ENCODE results near the gene ALAS1.

The ALAS1 gene

DNA sequence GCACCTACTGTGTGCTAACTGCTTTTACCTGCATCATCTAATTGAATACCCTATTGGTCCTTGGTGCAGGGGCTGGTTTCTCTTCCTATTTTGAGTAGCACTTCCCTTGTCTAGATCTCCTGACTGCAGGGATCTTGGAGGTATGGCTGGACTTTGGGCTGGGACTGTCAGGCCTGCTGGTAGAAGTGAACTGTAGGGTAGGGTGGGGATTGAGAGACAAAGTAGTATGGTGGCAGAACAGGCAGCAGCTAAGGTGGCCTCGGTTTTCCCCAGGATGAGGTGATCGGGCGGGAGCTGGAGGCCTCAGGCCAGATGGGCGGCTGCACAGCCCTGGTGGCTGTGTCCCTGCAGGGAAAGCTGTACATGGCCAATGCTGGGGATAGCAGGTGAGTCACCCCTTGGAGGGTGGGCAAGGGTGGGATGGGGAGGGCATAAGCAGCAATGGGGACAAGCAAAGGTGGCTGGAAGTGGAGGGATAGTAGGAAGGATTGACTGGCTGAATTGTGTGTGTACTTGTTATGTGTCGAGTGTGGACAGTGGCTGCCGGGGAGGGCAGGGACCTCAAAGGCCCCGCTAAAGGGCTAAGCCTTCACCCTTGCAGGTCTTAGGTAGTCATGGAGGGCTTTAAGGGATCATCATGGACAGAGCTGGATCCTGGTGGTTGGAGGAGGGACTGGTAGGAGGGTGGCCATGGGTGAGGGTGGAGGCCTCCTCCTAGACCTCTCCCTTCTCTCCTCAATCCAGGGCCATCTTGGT is 49.6 kb downstream of the ALAS1 start:
- no peaks in the 10 kb centered on the region for H3K9me3 ChIP-seq (ENCODE audit: control insufficient read depth, insufficient read depth, low read depth, low read length)
- CTCF ChIA-PET: interaction anchor here (0.6 to 2.2 kb wide), 4 partner anchors 11 to 138 kb away, joined by 3 to 8 read pairs (median 5); no protein-coding TSS in a partner anchor
- H3K27ac ChIP-seq (ENCODE audit: extremely low read depth, low read depth, low read length): no peak overlapping the region
- no peaks in the 10 kb centered on the region; the same call in 1 of the 2 replicates for H3K4me1 ChIP-seq (ENCODE audit: control insufficient read depth, insufficient read depth, low read length)
- POLR2A ChIA-PET: interaction anchor here (0.7 to 2.4 kb wide), 2 partner anchors 7 to 9 kb away, joined by 3 to 6 read pairs; no protein-coding TSS in a partner anchor
- peaks cover 5 to 44% of the 10 kb centered on the region in 2 experiments; a peak in 2 of 3 replicates for H3K36me3 ChIP-seq (ENCODE audit: control insufficient read depth in 2 of 2, insufficient read depth in 1 of 2, low read length in 2 of 2)
- H3K4me3 ChIP-seq (ENCODE audit: low read depth, low read length): no peak overlapping the region
- TF ChIP-seq REST (tag by site-specific recombination; IDR thresholded peaks at IDR 0.05) (no peak), ZNF398 (tag by site-specific recombination; IDR thresholded peaks at IDR 0.05) (0 out of 2 replicates have a peak, but pooled peaks have one; percentile 17)

DNA sequence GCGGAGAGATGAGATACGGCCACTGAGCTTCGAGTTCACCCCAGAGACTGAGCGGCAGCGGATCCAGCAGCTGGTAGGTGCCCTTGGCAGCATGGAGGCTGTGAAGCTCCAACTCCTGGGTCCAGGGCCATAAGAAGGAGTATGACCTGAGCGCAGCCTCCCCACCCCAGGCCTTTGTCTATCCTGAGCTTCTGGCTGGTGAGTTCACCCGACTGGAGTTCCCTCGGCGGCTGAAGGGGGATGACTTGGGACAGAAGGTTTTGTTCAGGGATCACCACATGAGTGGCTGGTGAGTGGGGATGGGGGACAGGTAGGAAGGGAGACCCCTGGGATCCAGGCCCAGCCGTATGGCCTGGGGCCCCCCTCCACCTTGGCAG is 50.2 kb downstream of the ALAS1 start:
- CTCF ChIA-PET: interaction anchor here (0.6 to 2.2 kb wide), 4 partner anchors 11 to 137 kb away, joined by 3 to 8 read pairs (median 5); no protein-coding TSS in a partner anchor
- H3K4me3 ChIP-seq (ENCODE audit: low read depth, low read length): no peak overlapping the region

More for the DNA sequence above, 50.2 kb downstream of the ALAS1 start:
- TF ChIP-seq ZBTB48 (tag by site-specific recombination; IDR thresholded peaks at IDR 0.05) (no peak), ZNF473 (tag by site-specific recombination; IDR thresholded peaks at IDR 0.05) (no peak), ZNF837 (tag by site-specific recombination; IDR thresholded peaks at IDR 0.05) (no peak), ZBTB1 (tag by site-specific recombination; IDR thresholded peaks at IDR 0.05) (no peak), ZSCAN30 (tag by site-specific recombination; IDR thresholded peaks at IDR 0.05) (no peak), KLF7 (tag by site-specific recombination; IDR thresholded peaks at IDR 0.05; ENCODE audit: borderline replicate concordance) (no peak), ZNF645 (tag by site-specific recombination; IDR thresholded peaks at IDR 0.05) (no peak), ZNF654 (tag by site-specific recombination; IDR thresholded peaks at IDR 0.05; ENCODE audit: low read depth) (no peak), ZNF768 (tag by site-specific recombination; IDR thresholded peaks at IDR 0.05) (no peak), ZBTB11 (tag by site-specific recombination; conservative IDR thresholded peaks at IDR 0.05; ENCODE audit: low read depth) (no peak)
- TF ChIP-seq, protein P1, sequence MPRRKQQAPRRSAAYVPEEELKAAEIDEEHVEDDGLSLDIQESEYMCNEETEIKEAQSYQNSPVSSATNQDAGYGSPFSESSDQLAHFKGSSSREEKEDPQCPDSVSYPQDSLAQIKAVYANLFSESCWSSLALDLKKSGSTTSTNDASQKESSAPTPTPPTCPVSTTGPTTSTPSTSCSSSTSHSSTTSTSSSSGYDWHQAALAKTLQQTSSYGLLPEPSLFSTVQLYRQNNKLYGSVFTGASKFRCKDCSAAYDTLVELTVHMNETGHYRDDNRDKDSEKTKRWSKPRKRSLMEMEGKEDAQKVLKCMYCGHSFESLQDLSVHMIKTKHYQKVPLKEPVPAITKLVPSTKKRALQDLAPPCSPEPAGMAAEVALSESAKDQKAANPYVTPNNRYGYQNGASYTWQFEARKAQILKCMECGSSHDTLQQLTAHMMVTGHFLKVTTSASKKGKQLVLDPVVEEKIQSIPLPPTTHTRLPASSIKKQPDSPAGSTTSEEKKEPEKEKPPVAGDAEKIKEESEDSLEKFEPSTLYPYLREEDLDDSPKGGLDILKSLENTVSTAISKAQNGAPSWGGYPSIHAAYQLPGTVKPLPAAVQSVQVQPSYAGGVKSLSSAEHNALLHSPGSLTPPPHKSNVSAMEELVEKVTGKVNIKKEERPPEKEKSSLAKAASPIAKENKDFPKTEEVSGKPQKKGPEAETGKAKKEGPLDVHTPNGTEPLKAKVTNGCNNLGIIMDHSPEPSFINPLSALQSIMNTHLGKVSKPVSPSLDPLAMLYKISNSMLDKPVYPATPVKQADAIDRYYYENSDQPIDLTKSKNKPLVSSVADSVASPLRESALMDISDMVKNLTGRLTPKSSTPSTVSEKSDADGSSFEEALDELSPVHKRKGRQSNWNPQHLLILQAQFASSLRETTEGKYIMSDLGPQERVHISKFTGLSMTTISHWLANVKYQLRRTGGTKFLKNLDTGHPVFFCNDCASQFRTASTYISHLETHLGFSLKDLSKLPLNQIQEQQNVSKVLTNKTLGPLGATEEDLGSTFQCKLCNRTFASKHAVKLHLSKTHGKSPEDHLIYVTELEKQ (tag by site-specific recombination; IDR thresholded peaks at IDR 0.05; ENCODE audit: borderline replicate concordance): no peak
- TF ChIP-seq, protein P2, sequence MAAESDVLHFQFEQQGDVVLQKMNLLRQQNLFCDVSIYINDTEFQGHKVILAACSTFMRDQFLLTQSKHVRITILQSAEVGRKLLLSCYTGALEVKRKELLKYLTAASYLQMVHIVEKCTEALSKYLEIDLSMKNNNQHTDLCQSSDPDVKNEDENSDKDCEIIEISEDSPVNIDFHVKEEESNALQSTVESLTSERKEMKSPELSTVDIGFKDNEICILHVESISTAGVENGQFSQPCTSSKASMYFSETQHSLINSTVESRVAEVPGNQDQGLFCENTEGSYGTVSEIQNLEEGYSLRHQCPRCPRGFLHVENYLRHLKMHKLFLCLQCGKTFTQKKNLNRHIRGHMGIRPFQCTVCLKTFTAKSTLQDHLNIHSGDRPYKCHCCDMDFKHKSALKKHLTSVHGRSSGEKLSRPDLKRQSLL (tag by site-specific recombination; IDR thresholded peaks at IDR 0.05): no peak
- TF ChIP-seq, protein P3, sequence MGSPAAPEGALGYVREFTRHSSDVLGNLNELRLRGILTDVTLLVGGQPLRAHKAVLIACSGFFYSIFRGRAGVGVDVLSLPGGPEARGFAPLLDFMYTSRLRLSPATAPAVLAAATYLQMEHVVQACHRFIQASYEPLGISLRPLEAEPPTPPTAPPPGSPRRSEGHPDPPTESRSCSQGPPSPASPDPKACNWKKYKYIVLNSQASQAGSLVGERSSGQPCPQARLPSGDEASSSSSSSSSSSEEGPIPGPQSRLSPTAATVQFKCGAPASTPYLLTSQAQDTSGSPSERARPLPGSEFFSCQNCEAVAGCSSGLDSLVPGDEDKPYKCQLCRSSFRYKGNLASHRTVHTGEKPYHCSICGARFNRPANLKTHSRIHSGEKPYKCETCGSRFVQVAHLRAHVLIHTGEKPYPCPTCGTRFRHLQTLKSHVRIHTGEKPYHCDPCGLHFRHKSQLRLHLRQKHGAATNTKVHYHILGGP (tag by site-specific recombination; IDR thresholded peaks at IDR 0.05): no peak
- POLR2A ChIA-PET: interaction anchor here (2.4 kb wide), 1 partner anchor 8 kb away, joined by 6 read pairs; no protein-coding TSS in a partner anchor
- Histone ChIP-seq H3K9me3 (ENCODE audit: control insufficient read depth, insufficient read depth, low read depth, low read length) (no peaks in the 10 kb centered on the region), H3K4me1 (ENCODE audit: control insufficient read depth, insufficient read depth, low read length) (no peaks in the 10 kb centered on the region; the same call in 1 of the 2 replicates), H3K36me3 (ENCODE audit: control insufficient read depth in 2 of 2, insufficient read depth in 1 of 2, low read length in 2 of 2) (peaks cover 5 to 49% of the 10 kb centered on the region in 2 experiments; a peak in 2 of 3 replicates), H3K27ac (ENCODE audit: extremely low read depth, low read depth, low read length) (no peak overlapping the region)
